Measurements from ENCODE around the gene OLIG1.

The OLIG1 gene

DNA sequence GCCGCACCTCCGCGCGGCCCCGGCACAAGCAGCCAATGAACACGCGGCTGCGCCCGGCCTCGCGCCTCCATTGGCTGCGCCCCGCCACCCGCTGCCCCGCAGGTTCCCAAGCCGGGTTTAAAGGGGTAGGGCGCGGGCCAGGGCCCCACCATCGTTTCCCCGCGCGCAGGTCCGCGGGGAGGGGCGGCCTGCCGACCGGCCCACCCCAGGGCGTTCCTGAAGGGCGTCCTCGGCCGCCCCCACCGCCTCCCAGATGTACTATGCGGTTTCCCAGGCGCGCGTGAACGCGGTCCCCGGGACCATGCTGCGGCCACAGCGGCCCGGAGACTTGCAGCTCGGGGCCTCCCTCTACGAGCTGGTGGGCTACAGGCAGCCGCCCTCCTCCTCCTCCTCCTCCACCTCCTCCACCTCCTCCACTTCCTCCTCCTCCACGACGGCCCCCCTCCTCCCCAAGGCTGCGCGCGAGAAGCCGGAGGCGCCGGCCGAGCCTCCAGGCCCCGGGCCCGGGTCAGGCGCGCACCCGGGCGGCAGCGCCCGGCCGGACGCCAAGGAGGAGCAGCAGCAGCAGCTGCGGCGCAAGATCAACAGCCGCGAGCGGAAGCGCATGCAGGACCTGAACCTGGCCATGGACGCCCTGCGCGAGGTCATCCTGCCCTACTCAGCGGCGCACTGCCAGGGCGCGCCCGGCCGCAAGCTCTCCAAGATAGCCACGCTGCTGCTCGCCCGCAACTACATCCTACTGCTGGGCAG is at the start of gene OLIG1:
TSS of gene OLIG1 (plus strand) at position 148 of the 750 bp plus-strand sequence. CDS start at position 254, 106 bp downstream.
- DNase-seq = no peak

DNA sequence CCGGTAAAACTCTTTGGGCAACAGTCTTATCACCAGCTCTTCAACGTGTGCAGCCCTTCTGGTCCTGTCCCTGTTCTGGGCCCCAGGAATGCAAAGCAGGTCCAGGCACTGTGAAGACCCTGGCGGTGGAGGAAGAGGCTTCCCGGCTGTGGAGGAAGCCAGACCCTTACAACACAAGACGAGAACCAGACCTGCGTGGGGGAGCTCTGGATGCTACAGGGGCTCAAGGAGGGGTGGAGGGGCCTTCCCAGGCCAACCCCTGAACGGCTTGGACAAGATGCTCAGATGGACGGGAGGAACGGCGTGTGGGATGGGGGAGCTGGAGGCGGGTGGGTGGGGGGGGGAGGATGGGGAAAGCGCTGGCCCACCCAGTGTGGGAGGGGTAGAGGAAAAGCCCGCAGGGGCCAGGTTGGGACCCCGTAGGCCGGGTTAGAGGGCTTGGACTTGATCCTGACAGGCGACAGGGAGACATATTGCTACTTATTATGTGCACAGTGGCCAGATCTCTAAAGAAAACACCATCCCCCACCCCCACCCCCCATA is 49.3 kb upstream of the OLIG1 start:
- no peak for DNase-seq

GRCh38 chr21:33021150-33021549 is 48.8 kb upstream of the OLIG1 start:
- no peak for DNase-seq

DNA sequence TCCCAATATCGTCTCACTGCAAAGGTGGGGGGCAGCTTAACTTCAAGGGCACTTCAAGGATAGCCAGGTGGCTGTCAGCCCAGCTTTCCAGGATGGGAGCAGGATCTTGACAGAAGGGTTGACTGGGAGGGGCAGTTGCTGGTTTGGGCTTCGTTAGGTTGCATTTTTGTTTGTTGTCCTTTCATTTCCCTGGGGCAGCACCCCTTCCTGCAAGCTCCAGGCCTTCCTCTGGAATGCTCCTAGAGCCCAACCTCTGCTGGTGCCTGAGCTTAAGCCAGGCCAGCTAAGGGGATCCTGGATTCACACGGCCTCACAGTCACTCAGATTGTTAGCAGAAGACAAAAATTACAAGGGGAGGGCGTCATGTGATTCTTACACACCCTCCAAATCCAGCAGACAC is 48.3 kb upstream of the OLIG1 start:
- no peak for DNase-seq

GRCh38 chr21:33022489-33022827 is 47.5 kb upstream of the OLIG1 start:
- no peak for DNase-seq

DNA sequence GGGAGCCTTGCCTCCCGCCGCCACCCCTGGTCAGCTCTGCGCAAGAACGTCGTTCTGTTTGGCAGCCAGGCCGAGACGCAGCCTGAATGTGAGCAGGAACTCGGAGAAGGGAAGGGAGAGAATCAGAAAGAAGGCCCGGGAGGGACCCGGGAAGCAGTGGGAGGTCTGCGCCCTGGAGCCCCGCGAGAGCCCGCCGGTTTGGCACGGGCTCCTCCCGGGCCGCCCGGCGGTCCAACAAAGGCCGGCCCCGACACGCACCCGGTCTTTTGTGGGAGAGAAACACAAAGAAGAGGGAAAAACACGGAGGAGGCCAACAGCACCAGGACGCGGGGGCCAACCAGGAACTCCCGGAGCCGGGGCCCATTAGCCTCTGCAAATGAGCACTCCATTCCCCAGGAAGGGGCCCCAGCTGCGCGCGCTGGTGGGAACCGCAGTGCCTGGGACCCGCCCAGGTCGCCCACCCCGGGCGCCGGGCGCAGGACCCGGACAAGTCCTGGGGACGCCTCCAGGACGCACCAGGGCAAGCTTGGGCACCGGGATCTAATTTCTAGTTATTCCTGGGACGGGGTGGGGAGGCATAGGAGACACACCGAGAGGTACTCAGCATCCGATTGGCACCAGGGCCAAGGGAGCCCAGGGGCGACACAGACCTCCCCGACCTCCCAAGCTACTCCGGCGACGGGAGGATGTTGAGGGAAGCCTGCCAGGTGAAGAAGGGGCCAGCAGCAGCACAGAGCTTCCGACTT is 46.9 kb upstream of the OLIG1 start:
- no peak for DNase-seq

- DNase-seq = no peak
These were observed 46.3 kb upstream of the OLIG1 start for GRCh38 chr21:33023574-33024200.

- DNase-seq = no peak
These were observed 45.5 kb upstream of the OLIG1 start for GRCh38 chr21:33024201-33025103.

DNA sequence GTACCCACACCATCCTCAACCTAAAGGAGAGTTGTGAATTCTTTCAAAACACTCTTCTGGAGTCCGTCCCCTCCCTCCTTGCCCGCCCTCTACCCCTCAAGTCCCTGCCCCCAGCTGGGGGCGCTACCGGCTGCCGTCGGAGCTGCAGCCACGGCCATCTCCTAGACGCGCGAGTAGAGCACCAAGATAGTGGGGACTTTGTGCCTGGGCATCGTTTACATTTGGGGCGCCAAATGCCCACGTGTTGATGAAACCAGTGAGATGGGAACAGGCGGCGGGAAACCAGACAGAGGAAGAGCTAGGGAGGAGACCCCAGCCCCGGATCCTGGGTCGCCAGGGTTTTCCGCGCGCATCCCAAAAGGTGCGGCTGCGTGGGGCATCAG is 44.8 kb upstream of the OLIG1 start:
- DNase-seq = no peak

DNA sequence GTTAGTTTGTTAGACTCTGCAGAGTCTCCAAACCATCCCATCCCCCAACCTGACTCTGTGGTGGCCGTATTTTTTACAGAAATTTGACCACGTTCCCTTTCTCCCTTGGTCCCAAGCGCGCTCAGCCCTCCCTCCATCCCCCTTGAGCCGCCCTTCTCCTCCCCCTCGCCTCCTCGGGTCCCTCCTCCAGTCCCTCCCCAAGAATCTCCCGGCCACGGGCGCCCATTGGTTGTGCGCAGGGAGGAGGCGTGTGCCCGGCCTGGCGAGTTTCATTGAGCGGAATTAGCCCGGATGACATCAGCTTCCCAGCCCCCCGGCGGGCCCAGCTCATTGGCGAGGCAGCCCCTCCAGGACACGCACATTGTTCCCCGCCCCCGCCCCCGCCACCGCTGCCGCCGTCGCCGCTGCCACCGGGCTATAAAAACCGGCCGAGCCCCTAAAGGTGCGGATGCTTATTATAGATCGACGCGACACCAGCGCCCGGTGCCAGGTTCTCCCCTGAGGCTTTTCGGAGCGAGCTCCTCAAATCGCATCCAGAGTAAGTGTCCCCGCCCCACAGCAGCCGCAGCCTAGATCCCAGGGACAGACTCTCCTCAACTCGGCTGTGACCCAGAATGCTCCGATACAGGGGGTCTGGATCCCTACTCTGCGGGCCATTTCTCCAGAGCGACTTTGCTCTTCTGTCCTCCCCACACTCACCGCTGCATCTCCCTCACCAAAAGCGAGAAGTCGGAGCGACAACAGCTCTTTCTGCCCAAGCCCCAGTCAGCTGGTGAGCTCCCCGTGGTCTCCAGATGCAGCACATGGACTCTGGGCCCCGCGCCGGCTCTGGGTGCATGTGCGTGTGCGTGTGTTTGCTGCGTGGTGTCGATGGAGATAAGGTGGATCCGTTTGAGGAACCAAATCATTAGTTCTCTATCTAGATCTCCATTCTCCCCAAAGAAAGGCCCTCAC is 44.2 kb upstream of the OLIG1 start, which contains the start of gene OLIG2:
TSS of gene OLIG2 (plus strand) at position 447 of the 954 bp plus-strand sequence. CDS start 928 bp downstream, outside the sequence.
- DNase-seq = no peak

GRCh38 chr21:33026443-33026858 is 43.5 kb upstream of the OLIG1 start:
- DNase-seq = no peak

GRCh38 chr21:33026878-33027400 is 43.0 kb upstream of the OLIG1 start:
- no peak for DNase-seq

- no peak for DNase-seq
These were observed 42.3 kb upstream of the OLIG1 start for GRCh38 chr21:33027401-33028286.

GRCh38 chr21:33028287-33028670 is 41.7 kb upstream of the OLIG1 start:
- no peak for DNase-seq

DNA sequence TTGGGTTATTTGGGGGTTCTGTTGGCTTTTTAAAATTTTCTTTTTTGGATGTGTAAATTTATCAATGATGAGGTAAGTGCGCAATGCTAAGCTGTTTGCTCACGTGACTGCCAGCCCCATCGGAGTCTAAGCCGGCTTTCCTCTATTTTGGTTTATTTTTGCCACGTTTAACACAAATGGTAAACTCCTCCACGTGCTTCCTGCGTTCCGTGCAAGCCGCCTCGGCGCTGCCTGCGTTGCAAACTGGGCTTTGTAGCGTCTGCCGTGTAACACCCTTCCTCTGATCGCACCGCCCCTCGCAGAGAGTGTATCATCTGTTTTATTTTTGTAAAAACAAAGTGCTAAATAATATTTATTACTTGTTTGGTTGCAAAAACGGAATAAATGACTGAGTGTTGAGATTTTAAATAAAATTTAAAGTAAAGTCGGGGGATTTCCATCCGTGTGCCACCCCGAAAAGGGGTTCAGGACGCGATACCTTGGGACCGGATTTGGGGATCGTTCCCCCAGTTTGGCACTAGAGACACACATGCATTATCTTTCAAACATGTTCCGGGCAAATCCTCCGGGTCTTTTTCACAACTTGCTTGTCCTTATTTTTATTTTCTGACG is 41.1 kb upstream of the OLIG1 start:
- no peak for DNase-seq

DNA sequence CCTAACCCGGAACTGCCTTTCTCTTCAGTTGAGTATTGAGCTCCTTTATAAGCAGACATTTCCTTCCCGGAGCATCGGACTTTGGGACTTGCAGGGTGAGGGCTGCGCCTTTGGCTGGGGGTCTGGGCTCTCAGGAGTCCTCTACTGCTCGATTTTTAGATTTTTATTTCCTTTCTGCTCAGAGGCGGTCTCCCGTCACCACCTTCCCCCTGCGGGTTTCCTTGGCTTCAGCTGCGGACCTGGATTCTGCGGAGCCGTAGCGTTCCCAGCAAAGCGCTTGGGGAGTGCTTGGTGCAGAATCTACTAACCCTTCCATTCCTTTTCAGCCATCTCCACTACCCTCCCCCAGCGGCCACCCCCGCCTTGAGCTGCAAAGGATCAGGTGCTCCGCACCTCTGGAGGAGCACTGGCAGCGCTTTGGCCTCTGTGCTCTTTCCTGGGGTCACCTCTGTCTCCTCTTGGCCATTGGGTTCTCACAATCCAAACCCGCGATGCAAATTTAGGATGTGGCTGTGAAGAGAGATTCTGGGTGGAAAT is 40.5 kb upstream of the OLIG1 start:
- DNase-seq = no peak

GRCh38 chr21:33029975-33030461 is 39.9 kb upstream of the OLIG1 start:
- no peak for DNase-seq

- no peak for DNase-seq
These were observed 39.3 kb upstream of the OLIG1 start for GRCh38 chr21:33030633-33031032.

Data from NCI-H2107 (cell line).